Measurements from ENCODE around the gene HSD17B3.

The HSD17B3 gene

DNA sequence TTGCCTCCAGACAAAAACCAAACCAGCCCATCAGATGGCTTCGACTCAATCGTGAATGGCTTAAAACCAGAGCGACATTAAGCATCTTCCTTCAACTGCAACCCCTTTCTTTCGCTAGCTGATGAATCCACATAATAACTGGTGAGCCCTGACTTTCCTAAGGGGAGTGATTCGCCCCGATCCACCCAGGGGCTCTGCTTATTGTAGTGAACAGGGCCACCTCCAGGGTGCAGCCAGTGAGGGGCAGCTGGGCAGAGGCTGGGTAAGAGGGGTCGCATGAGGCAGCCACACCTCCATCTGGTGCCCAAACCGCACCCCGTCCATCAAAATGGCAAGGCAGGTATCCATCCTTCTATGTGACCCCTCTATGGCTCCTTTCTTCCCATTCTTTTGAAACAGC, 43.6 kb upstream of the HSD17B3 start:
- Histone ChIP-seq H3K36me3 (ENCODE audit: insufficient read depth, low read length) (no peaks in the 10 kb centered on the region), H3K4me3 (ENCODE audit: low read depth, low read length, poor library complexity, severe bottlenecking) (no peak overlapping the region), H3K79me2 (ENCODE audit: insufficient read depth, low read length) (no peaks in the 10 kb centered on the region), H4K20me1 (ENCODE audit: insufficient read depth, low read length) (no peaks in the 10 kb centered on the region), H3K27me3 (ENCODE audit: insufficient read depth, low read length) (no peaks in the 10 kb centered on the region), H3K27ac (ENCODE audit: low read depth, low read length, poor library complexity, severe bottlenecking) (no peak overlapping the region), H3K9me3 (ENCODE audit: low read length) (no peaks in the 10 kb centered on the region), H3K4me2 (ENCODE audit: low read length) (no peak overlapping the region), H2AFZ (ENCODE audit: low read length) (no peak overlapping the region), H3K4me1 (ENCODE audit: insufficient read depth, low read length, severe bottlenecking) (no peaks in the 10 kb centered on the region), H3K9ac (ENCODE audit: low read length) (no peak overlapping the region), H3K9me2 (ENCODE audit: low read depth, low read length) (no peaks in the 10 kb centered on the region), H3F3A (ENCODE audit: insufficient read depth, low read length) (no peaks in the 10 kb centered on the region)
- TF ChIP-seq EZH2 (IDR thresholded peaks at IDR 0.05; ENCODE audit: borderline replicate concordance, low read length) = no peak
- TF ChIP-seq, protein P1, sequence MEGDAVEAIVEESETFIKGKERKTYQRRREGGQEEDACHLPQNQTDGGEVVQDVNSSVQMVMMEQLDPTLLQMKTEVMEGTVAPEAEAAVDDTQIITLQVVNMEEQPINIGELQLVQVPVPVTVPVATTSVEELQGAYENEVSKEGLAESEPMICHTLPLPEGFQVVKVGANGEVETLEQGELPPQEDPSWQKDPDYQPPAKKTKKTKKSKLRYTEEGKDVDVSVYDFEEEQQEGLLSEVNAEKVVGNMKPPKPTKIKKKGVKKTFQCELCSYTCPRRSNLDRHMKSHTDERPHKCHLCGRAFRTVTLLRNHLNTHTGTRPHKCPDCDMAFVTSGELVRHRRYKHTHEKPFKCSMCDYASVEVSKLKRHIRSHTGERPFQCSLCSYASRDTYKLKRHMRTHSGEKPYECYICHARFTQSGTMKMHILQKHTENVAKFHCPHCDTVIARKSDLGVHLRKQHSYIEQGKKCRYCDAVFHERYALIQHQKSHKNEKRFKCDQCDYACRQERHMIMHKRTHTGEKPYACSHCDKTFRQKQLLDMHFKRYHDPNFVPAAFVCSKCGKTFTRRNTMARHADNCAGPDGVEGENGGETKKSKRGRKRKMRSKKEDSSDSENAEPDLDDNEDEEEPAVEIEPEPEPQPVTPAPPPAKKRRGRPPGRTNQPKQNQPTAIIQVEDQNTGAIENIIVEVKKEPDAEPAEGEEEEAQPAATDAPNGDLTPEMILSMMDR (IDR thresholded peaks at IDR 0.05; ENCODE audit: low read length) = no peak

DNA sequence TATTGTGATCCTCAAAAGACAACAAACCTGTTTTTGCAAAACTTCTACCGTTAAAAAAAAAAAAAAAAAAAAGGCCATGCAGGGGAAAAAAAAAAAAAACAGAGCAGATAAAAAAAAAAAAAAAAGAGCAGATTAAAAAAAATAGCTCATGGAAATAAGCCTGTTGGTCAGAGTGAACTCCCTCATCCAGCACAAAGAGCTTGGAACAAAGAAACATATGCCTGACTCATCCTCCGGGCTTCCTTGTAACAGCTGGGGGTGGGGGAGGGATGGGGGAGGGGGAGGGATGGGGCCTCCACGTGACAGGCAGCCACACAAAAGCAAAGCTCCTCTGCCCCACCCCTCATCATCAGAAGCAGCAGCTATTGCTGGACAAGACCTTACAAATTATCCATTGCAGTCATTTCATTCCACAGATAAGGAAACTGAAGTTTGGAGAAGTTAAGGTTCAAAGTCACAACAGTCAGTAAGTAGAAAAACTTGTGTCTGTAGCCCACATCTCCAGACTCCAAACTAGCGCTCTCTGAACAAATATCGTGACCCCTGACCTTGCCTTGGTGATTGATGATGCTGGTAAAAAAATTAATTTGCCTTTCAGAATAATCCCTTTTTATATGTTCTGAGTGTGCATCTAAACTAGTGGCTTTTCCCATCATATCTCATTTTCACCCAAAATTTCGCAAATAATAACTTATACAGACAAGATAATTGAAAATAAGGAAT, 42.6 kb upstream of the HSD17B3 start:
- Histone ChIP-seq H3K27me3 (ENCODE audit: insufficient read depth, low read length) (no peaks in the 10 kb centered on the region), H3K9ac (ENCODE audit: low read length) (no peak overlapping the region)
- TF ChIP-seq, protein P1 (IDR thresholded peaks at IDR 0.05; ENCODE audit: low read length) = no peak
- TF ChIP-seq EZH2 (IDR thresholded peaks at IDR 0.05; ENCODE audit: borderline replicate concordance, low read length) = no peak

DNA sequence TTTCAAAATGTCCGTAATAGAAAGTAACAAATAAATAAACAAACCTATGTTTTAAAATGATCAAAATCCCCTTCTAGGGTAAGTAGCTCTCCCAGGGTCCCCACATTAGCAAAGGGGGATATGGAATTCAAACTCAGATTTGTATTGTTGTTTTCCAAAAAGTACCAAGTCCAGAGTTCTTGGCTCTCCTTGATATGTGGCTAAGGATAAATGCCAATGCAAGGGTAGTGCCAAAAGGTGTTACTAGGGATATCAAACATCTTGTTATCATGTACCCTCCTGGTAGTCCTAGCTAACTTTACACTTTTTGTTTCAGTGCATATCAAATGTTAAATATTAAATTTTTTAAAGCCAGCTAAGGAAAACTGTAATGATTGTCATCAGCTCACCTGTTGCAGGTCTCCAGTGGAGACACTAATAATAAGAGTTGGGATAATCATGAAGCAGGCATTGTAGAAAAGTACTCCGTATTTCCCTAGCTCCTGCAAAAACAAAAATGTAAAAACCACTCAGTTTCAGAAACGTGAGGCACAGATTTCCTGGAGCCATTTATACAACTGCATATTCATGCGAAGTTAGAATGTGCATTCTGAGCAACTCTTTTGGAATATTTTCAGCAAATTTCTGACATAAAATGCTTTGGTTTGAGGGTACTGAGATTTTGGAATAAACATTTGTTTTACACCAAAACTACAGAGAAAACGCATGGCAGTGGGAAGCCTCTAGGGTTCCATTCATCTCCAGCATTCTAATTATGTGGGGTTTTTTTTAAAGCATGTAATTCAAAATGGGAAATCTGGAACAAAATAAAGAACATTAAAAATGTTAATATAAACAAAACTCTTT, 41.8 kb upstream of the HSD17B3 start:
- Histone ChIP-seq H2AFZ (ENCODE audit: low read length) (no peak overlapping the region), H3K4me3 (ENCODE audit: low read depth, low read length, poor library complexity, severe bottlenecking) (no peak overlapping the region), H3K4me2 (ENCODE audit: low read length) (no peak overlapping the region), H3K9me2 (ENCODE audit: low read depth, low read length) (no peaks in the 10 kb centered on the region), H3K27me3 (ENCODE audit: insufficient read depth, low read length) (no peaks in the 10 kb centered on the region), H3K27ac (ENCODE audit: low read depth, low read length, poor library complexity, severe bottlenecking) (no peak overlapping the region), H4K20me1 (ENCODE audit: insufficient read depth, low read length) (no peaks in the 10 kb centered on the region), H3K9ac (ENCODE audit: low read length) (no peak overlapping the region), H3K4me1 (ENCODE audit: insufficient read depth, low read length, severe bottlenecking) (no peaks in the 10 kb centered on the region), H3K9me3 (ENCODE audit: low read length) (no peaks in the 10 kb centered on the region), H3K36me3 (ENCODE audit: insufficient read depth, low read length) (no peaks in the 10 kb centered on the region), H3K79me2 (ENCODE audit: insufficient read depth, low read length) (no peaks in the 10 kb centered on the region), H3F3A (ENCODE audit: insufficient read depth, low read length) (no peaks in the 10 kb centered on the region)
- TF ChIP-seq EZH2 (IDR thresholded peaks at IDR 0.05; ENCODE audit: borderline replicate concordance, low read length) = no peak
- TF ChIP-seq, protein P1 (IDR thresholded peaks at IDR 0.05; ENCODE audit: low read length) = no peak

More for the DNA sequence above, 42.6 kb upstream of the HSD17B3 start:
- no peaks in the 10 kb centered on the region for H3K4me1 ChIP-seq (ENCODE audit: insufficient read depth, low read length, severe bottlenecking)
- no peaks in the 10 kb centered on the region for H3K36me3 ChIP-seq (ENCODE audit: insufficient read depth, low read length)
- H3K9me3 ChIP-seq (ENCODE audit: low read length) = no peaks in the 10 kb centered on the region
- H3K27ac ChIP-seq (ENCODE audit: low read depth, low read length, poor library complexity, severe bottlenecking) = no peak overlapping the region
- no peak overlapping the region for H2AFZ ChIP-seq (ENCODE audit: low read length)
- H3K4me3 ChIP-seq (ENCODE audit: low read depth, low read length, poor library complexity, severe bottlenecking) = no peak overlapping the region
- no peak overlapping the region for H3K4me2 ChIP-seq (ENCODE audit: low read length)
- H3K79me2 ChIP-seq (ENCODE audit: insufficient read depth, low read length) = no peaks in the 10 kb centered on the region
- no peaks in the 10 kb centered on the region for H4K20me1 ChIP-seq (ENCODE audit: insufficient read depth, low read length)
- no peaks in the 10 kb centered on the region for H3F3A ChIP-seq (ENCODE audit: insufficient read depth, low read length)
- H3K9me2 ChIP-seq (ENCODE audit: low read depth, low read length) = no peaks in the 10 kb centered on the region
